Stimulated activated CD8-positive, alpha-beta memory T cell treated with anti-CD3 and anti-CD28 coated beads, Interleukin-4, amount 100 ng/mL, for 1 hour (primary cell): ENCODE data around the gene WNT11.

Experiments
- DNase-seq, 2 donors: peaks; one replicate each; pipeline ENCODE4 v3.0.0-alpha.2; 2020; ENCODE audit warnings: low read depth in 2 of 2, low spot score in 1 of 2

The WNT11 gene

DNA sequence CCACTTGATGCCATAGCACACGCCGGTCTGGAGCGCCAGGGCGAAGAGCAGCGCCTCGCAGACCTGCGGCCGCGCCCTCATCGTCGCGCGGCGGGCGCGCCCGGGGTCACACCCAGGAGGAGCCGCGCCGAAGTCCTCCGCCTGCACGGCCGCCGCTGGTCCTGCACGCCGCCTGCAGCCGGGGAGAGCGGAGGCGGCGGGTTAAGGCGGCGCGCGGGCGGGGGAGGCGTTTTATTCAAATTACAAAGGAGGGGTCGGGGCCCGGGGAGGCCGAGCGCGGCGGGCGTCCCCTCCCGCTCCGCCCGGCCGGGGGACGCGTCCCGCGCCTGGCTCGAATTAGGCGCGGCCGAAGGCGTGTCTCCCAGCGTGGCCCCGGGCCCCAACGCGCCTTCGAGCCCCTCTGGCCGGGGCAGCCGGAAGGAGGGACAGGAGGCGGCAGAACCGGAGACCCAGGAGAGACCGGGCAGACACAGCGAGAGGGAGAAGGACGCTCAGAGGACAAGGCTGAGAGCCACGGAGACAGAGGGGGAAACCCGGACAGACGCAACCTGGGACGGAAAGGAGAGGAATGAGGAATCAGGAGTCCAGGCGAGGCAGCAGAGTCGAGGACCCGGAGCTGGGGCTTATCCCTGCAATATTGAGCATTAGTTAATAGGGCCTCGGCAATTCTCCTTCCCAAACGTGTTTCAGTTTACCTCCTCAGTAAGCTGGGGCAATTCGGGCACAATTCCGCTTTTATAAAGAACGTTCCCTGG is at the start of gene WNT11:
TSS of gene WNT11 (minus strand) at position 176 of the 755 bp plus-strand sequence. CDS start at position 81, 95 bp downstream.
- no peak for DNase-seq

DNA sequence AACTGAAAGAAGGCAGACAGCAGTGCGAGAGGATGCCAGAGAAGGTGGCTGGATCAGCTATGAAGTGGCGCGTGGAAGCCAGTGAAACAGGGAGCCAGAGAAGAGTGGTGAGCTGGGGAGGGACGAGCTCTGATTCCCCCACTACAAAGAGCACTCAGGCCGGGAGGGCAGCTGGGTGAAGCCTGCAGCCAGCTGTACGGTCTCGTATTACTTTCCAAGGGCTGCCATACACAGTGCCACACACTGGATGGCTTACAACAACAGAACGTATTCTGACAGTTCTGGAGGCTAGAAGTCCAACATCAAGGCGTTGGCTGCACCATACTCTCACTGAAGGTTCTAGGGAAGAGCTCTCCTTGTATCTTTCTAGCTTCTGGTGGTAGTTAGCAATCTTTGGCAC is 47.1 kb upstream of the WNT11 start:
- DNase-seq: no peak

DNA sequence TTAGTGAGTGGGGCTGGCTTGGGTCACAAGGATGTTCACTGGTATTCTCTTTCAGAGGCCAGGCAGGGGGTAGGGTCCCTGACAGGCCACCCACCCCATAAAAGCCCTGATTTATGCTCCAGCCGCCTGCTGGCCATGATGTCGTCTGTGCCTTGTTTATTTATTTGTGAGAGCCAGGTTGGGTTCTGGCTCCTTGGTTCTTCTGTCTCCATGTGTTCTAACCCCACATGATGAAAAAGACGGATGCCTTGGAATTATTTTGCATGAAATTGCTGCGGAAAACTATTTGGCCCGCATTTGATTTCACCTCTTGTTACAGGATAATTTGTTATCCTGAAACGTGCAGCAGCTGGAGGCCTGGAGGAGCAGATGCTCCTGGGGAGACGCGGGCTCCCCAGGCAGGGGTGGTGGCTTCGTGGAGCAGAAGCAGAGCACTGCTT is 46.3 kb upstream of the WNT11 start:
- DNase-seq: no peak

DNA sequence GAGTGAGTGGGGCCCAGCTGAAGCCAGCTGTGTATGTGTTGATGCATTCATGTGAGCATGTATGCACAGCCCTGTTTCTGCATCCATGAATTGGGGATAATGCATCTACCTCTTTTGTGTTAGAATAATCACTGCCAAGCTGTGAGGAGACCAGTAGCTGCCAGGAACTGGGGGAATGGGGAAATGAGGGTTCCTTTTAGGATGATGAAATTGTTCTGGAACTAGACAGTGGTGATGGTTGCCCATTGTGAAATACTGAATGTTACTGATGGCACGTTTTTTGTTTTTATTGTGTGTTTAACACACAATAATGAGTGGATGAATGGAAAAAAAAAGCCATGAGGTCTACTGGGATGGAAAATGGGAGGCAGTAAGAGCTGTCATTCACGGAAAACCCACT is 45.3 kb upstream of the WNT11 start:
- DNase-seq: no peak

DNA sequence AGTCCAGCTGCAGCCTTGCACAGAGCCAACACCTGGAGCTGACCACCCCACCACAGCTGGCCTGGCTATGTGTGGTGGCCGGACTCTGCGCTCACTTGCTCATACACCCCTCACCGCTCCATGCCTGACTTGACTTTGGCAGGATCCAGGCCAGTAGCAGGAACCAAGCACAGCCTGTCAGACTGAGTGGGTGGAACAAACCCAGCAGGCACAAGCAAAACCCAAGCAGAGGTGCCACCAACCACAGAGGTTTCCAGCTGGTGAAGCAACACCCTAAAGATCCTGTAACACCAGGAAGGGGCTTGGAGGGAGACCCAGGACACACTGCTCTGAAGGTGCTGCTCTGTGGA is 44.9 kb upstream of the WNT11 start:
- no peak for DNase-seq

DNA sequence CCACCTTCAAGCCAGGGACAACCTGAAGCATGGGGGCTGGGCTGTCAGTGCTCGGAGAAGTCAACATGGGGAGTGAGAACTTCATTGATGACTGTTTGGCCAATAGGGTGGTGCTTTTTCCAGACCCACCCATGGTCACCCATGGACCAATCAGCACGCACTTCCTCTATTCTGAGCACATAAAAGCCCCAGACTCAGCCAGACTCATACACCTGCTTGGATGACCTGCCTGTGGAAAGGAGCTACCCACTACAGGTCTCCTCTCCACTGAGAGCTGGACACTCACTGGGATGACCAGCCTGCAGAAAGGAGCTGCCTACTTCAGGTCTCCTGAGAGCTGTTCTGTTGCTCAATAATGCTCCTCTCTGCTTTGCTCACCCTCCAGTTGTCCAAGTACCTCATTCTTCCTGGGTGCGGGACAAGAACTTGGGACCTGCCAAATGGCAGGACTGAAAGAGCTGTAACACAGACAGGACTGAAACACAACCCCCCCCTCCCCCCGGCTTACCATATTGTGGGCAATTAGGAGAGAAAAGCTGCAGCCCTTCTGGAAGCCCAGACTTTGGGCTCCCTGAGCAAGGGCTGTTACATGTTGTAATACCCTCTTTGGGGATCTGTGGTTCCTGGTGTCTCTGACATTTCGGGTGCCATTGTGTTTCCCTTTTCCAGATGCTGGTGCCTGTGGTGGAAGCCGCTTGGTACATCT is 44.4 kb upstream of the WNT11 start:
- no peak for DNase-seq

DNA sequence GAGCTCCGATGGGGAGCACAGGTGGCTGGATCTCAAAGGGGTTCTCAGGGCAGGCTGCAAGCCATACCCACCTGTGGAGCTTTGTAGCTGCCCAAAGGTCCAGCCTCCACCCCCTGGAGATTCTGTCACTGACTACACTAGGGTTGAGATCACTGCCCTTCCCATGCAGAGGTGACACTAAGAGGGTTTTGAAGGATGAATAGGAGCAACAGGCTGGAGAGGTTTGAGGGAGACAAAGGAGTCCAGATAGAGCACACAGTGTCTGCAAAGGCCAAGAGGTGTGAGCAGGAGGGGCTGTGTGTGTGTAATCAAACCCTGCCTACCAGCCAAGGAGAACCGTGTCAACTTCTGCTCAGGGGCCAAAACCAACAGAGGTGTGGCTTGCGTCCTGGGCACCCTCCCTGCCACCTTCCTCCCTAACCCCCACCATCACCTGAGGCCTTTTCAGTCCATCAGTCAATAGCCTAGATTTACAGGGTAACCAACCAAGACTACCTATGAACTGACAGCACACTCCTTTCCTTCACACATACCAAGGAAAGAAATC is 43.0 kb upstream of the WNT11 start:
- no peak for DNase-seq

DNA sequence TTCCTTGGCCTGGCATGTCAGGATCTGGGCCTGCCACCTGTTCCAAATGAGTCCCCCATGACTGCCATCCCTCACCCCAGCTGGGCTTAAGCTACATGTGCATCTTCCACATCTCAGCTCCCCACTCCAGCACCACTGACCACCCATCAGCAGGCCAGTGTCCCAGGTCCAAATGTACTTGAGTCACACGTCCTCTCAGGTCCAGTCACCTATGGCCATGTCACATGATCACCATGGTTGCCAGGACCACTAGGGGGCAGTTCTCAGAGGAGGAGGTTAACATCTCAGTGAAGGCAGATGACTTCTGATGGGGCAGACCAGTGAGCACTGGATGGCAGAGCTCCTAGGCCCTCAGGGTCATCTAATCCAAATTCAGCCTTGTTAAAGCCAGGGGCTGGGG is 41.9 kb upstream of the WNT11 start:
- no peak for DNase-seq

DNA sequence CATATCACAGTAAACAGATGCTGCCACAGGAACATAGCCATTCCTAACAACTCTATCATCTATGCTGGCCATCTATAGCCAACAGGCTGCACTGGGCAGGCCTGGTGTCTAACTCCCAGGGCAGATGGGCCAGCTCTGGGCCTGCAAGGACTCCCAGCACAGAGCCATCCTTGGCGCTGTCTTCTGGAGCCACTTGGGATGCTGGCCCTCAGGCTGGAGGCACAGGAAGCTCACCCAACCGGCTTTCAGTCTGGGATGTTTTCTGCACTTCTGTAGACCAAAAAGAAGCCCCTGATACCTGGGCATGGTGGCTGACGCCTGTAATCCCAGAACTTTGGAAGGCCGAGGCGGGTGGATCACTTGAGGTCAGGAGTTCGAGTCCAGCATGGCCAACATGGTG is 40.8 kb upstream of the WNT11 start:
- no peak for DNase-seq

DNA sequence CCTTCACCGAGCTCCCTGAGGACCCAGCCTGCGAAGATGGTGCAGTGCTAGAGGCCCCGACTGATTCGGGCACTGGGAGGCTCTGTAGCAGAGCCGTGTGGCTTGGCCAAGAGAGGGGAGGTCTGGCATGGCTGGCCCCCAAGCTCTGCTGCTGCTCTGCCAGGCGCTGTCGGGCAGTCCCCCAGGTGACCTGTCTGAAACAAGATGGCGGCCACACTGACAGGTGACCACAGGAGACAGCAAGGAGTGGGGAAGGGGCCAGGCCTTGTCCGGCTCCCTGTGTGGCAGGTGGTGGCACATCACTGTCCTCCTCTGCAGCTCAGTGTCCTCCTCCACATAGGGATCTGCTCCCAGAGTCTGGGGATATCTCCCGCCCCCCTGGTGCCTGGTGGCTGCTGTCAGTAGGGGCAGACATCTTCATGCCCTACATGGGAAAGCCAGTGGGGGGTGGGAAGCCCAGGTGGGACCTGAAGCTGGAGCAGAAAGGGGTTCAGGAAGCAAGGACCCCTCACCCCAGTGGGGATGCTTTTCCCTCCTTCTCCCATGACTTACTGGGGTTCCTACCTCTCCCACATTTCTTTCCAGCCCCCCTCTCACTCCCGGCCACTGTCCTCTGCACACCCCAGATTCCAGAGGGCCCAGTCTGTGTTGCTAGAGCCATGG is 40.1 kb upstream of the WNT11 start:
- DNase-seq: no peak

DNA sequence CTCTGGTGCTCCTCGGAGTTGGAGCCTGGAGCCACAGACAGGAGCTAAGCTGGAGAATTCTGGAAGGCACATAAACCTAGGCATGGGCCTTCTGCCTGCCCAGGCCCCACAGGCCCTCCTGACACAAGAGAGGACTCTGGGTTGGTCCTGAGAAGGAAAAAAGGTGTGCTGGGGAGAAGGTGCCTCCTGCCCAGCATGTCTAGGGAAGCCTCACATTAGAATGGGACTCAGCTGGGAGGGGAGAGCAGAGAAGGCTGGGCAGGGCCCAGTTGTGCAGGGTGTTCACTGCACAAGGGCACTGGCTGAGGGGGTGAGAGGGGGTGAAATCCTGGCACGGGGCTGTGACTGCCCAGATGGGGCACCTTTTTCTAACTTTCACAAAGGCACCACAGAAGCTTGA is 39.4 kb upstream of the WNT11 start:
- no peak for DNase-seq

DNA sequence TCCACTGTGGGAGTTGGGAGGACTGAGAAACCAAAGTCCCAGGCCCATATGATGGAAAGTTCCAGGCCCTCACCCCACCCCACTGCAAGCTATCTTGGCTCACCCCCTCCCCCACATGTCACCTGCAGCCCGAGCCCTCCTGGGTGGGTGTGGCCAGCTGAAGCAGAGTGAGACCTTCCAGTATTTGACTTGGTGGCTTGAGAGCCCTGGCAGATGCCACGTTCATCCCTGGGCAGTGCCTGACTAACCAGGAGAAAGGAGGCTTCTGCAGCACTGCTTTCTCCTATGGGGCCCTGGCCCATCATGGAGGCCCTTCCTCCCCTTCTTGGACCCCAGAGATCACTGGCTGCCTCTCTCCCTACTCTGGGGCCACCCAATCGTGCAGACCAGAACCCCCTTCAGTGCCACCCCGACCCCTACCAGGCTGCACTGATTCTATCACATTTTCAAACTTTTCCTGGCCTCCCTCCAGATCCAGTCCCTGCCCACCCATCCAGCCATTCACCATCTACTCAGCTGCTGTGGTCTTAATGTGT is 38.1 kb upstream of the WNT11 start:
- DNase-seq: no peak

DNA sequence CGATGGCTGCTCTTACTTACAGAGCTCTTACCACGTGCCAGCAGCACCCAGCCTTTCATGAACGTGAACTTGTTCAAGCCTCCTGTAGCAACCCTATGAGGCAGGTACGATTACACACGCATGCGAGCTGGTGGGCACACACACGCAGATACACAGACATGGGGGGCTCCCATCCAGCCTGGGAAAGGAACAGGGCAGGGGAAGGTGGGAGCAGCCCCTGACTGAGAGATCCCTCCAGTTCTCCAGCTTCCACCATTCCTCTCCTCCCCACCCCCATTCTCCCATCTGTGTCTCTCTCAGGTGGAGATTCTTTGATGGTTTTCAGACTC is 37.6 kb upstream of the WNT11 start:
- no peak for DNase-seq

DNA sequence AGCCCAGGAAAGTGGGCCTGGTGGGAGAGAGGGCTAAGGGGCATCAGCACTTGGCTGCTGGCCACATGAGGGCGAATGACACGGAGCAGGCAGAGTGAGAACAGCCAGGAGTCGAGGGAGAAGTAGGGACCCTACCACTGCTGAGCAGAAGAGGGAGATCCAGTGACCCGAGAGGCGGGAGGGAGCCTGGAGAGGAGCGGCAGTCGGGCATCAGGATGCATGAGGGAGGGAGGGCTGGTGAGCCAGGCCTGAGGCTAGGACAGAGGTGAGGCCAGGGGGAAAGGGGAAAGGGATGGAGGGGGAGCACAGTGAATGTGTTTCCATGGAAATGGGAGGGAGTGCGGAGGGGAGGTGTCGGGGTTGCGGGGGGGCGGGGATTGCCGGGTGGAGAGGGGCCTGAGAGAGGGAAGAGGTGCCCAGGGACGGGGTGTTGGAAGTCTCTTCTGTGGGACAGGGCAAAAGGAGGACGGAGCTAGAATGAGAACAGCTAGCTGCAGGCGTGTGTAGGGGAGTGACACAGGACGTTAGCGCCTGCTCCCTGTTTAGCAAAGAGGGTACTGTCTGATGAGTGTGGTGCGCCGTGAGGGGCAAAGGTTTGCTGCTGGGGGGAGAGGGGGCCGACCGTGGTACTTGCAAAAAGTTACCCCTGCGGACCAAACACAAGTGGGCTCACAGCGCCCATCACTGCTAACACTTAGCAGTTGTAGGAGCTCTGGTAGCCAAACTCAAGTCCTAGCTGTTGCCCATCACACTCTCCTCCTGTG is 37.1 kb upstream of the WNT11 start:
- DNase-seq: no peak

DNA sequence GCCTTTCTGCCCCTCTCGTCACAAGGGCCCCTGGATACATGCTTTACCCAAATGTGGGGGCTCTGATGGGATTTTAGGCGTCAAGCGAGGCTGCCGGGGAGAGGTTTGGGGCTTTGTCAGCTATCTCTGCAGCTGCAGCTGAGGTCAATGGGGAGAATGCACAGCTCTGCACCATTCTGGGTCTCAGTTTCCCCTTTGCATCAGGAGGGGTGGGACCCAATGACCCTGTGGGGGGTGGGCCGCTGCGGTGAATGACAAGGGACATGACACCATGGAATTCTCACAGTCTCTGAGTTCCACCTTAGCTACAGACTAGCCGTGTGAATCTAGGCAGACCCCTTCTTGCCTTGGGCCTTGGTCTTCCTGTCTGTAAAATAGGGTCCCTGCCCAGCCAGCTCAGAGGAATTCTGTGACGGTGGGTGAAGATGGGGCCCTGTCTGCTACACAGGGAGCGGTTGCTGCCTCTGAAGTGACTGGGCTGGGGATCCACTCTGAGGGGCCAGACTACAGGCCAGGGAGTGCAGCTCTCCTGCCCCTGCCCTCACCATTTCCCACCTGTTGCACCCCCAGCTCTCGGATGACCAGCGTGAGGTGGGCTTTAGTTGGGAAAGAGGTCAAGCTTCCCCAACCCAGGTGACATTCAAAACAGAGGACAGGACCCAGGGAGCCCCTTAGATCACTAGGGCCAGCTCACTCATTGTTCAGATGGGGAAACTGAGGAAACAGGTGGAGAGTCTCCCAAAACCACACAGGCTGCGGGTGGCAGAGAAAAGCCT is 35.9 kb upstream of the WNT11 start:
- DNase-seq: no peak

DNA sequence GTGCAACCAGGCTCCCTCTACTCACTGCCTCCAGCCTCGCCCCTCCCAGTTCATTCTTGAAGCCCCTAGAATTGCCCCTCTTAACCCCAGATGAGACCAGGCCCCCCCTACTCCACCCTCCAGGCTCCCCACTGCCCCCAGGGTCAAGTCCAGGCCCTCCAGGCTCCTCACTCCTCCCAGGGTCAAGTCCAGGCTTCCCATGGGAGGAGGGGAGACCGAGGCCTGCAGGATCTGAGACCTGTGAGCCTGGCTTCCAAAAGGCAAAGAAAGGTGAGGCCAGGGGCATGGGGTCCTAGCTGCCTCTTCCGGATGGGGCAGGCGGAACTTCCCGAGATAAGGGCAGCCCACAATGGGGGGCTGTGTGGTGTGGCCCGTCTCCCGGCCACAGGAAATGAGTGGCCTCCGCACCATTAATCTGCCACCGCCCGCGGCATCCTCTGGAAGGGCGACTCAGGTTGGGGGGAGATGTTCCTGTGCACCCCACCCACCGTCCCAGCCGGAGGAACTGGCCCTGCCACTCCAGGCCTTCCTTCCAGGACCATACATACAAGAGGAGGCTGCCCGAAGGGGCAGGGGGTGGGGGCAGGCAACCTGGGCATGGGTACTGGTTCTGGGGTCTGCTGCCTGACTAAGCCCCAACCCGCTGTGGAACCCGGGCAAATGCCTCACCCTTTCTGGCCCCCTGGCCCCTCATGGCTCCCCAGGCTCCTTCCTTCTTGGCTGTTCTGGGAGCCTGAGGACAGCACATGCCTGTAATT is 35.1 kb upstream of the WNT11 start:
- DNase-seq: no peak

DNA sequence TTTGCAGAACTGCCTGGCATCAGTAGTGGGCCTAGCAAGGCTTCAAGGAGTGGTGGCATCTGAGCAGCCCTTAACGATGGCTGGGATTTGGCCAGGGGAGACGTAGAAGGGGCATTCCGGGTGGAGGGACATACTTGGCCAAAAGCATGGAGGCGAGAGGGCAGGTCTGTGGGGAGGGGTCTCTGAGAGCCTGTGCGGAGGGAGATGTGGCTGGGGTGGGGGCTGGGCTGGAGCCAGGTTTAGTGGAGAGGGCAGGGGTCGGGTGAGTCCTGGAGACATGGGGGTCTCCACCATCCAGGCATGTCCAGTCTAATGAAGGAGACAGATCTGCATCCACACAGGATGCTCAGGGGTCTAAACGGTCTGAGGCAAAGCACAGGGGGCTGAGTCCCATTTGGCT is 34.4 kb upstream of the WNT11 start:
- DNase-seq: no peak

DNA sequence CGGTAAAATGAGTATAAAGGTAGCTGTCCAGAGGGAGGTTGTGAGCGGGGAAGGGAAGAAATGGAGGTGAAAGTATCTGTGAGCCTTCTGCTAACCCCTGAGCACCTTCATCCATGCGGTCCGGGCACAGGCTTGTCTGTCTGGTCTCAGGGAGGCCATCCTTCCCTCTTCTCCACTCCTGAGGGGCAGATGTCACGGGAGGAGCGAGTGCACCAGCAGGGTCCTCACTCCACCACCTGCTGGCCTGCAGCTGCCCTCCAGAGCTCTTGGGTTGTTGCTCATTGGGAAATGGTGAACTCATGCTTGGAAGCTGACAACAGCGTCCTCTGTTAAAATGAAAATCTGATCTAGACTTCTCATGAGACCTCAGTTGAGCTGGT is 33.8 kb upstream of the WNT11 start:
- DNase-seq: no peak

DNA sequence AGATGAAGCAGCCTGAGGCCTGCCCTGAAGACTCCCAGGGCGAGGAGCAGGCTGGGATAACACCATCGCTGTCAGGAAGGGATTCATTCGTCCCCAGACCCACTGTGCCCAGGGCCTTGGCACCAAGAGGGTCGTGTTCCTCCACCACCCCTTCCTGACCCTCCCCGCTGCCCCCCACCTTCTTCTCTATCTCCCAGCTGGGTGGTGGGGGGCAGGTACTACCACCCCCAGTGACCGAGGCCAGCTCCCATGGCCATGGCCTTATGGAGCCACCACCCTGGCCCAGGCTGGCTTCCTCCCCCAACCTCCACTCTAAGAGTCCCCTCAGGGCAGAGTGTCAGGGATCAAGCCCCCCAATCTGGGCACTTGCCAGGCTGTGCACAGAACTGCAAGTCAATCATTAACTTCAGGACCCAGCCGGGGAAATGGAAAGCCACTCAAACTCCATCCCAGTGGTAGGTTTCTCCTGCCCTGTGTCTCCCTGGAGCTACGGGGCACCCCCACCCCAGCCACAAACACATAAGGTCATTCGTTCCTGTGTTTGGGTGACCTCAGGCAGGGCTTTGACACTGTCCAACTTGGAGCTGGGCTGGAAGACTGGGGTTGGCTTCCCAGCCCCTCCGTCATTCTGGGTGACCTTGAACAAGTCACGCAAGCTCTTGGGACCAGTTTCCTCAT is 33.3 kb upstream of the WNT11 start:
- no peak for DNase-seq
